GM23248 (cell line): ENCODE data around the gene ZDHHC3.

Experiments
- EZH2 ChIP-seq: fragments of 200-600 bp; sonication (generic); IDR thresholded peaks from 2 replicates; pipeline ENCODE4 v1.6.1; 2018; ENCODE audit warnings: antibody characterized with exemption, mild to moderate bottlenecking; ENCODE audit not compliant: insufficient read depth, poor library complexity, severe bottlenecking
- EZH2phosphoT487 ChIP-seq: fragments of 200-600 bp; sonication (generic); IDR thresholded peaks from 2 replicates; pipeline ENCODE4 v1.6.1; 2018; ENCODE audit warnings: antibody characterized with exemption, moderate library complexity, mild to moderate bottlenecking, low read depth; ENCODE audit not compliant: insufficient read depth

DNA sequence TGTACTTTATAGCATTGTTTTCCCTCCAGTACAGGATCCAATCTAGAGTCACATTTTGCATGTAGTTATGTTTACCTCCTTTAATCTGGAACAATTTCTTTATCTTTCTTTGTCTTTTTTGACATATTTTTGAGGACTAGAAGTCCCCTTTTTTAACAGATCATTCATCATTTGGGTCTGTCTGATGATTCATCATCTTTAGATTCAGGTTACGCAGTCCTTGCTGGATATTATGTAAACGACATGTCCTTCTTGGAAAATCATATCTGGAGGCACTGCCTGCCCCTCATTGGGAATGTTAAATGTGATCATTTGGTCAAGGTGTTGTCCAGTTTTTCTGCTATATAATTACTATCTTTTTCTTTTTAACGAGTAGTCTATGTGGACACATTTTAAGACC lies 83.3 kb downstream of the ZDHHC3 start:
- TF ChIP-seq EZH2phosphoT487 (no peak), EZH2 (no peak)
